HG03025 (cell line): Measurements from ENCODE around the gene HEPACAM2.

Experiments used
- ATAC-seq: cut with Tn5 transposase; IDR thresholded peaks from one replicate; pipeline ENCODE4 v1.9.1; 2021; ENCODE audit warnings: mild to moderate bottlenecking, moderate library complexity; ENCODE audit not compliant: unreplicated experiment, low FRiP score

Gene HEPACAM2

GRCh38 chr7:93203496-93203895 lies 22.8 kb downstream of the HEPACAM2 start:
- ATAC-seq: no peak

- ATAC-seq: no peak
Observed at GRCh38 chr7:93202594-93203250, 23.5 kb downstream of the HEPACAM2 start.

- ATAC-seq: no peak
Observed at GRCh38 chr7:93198472-93198871, 27.8 kb downstream of the HEPACAM2 start.

GRCh38 chr7:93196336-93196735 lies 29.9 kb downstream of the HEPACAM2 start:
- no peak for ATAC-seq

GRCh38 chr7:93194386-93194785 lies 31.9 kb downstream of the HEPACAM2 start:
- ATAC-seq: no peak

GRCh38 chr7:93188870-93189634 lies 37.2 kb downstream of the HEPACAM2 start:
- ATAC-seq: no peak

- no peak for ATAC-seq
Observed at GRCh38 chr7:93185303-93186027, 40.8 kb downstream of the HEPACAM2 start.

- no peak for ATAC-seq
Observed at GRCh38 chr7:93179173-93179572, 47.1 kb downstream of the HEPACAM2 start.

GRCh38 chr7:93178213-93178612 lies 48.1 kb downstream of the HEPACAM2 start:
- no peak for ATAC-seq

GRCh38 chr7:93176992-93177580 lies 49.2 kb downstream of the HEPACAM2 start:
- ATAC-seq: no peak

- no peak for ATAC-seq
Observed at GRCh38 chr7:93175219-93175618, 51.0 kb downstream of the HEPACAM2 start.

GRCh38 chr7:93172683-93173082 lies 53.6 kb downstream of the HEPACAM2 start:
- ATAC-seq: no peak

- no peak for ATAC-seq
Observed at GRCh38 chr7:93171606-93172226, 54.6 kb downstream of the HEPACAM2 start.

GRCh38 chr7:93165447-93165846 lies 60.8 kb downstream of the HEPACAM2 start:
- peak; percentile 100 for ATAC-seq

- no peak for ATAC-seq
Observed at GRCh38 chr7:93164766-93165165, 61.5 kb downstream of the HEPACAM2 start.

GRCh38 chr7:93161181-93161762 lies 65.0 kb downstream of the HEPACAM2 start:
- no peak for ATAC-seq

GRCh38 chr7:93160410-93160809 lies 65.9 kb downstream of the HEPACAM2 start:
- ATAC-seq: no peak

GRCh38 chr7:93159490-93159889 lies 66.8 kb downstream of the HEPACAM2 start:
- no peak for ATAC-seq

- no peak for ATAC-seq
Observed at GRCh38 chr7:93156884-93157283, 69.4 kb downstream of the HEPACAM2 start.

- no peak for ATAC-seq
Observed at GRCh38 chr7:93150200-93150835, 76.0 kb downstream of the HEPACAM2 start.
